SHP77 (cell line): ENCODE data around the gene AGMO.

Experiments used
- DNase-seq, 2 experiments: peaks; one replicate each; lab custom pipeline; 2025; lab: John Stamatoyannopoulos, UW

Gene AGMO

GRCh38 chr7:15459018-15459615 lies 102.7 kb downstream of the AGMO start:
- DNase-seq: no peak

GRCh38 chr7:15457990-15458955 lies 103.5 kb downstream of the AGMO start:
- DNase-seq: no peak

- no peak for DNase-seq
These were observed 109.1 kb downstream of the AGMO start for GRCh38 chr7:15452670-15453069.

GRCh38 chr7:15446722-15447121 lies 115.1 kb downstream of the AGMO start:
- no peak for DNase-seq

- no peak for DNase-seq
These were observed 115.5 kb downstream of the AGMO start for GRCh38 chr7:15446280-15446679.

- no peak for DNase-seq
These were observed 119.9 kb downstream of the AGMO start for GRCh38 chr7:15441915-15442314.

- no peak for DNase-seq
These were observed 121.3 kb downstream of the AGMO start for GRCh38 chr7:15440482-15440881.

- no peak for DNase-seq
These were observed 122.0 kb downstream of the AGMO start for GRCh38 chr7:15439853-15440252.

GRCh38 chr7:15433151-15433550 lies 128.7 kb downstream of the AGMO start:
- peak; percentile 92 to 94 for DNase-seq

GRCh38 chr7:15430911-15431310 lies 130.9 kb downstream of the AGMO start:
- DNase-seq: no peak

GRCh38 chr7:15430191-15430590 lies 131.6 kb downstream of the AGMO start:
- DNase-seq: no peak

GRCh38 chr7:15424468-15424867 lies 137.3 kb downstream of the AGMO start:
- DNase-seq: no peak

- DNase-seq: no peak
These were observed 142.2 kb downstream of the AGMO start for GRCh38 chr7:15419596-15419995.

- no peak for DNase-seq
These were observed 143.6 kb downstream of the AGMO start for GRCh38 chr7:15418264-15418663.

GRCh38 chr7:15417341-15417988 lies 144.3 kb downstream of the AGMO start:
- DNase-seq: no peak

- DNase-seq: no peak
These were observed 150.8 kb downstream of the AGMO start for GRCh38 chr7:15411019-15411418.

GRCh38 chr7:15407910-15408309 lies 153.9 kb downstream of the AGMO start:
- no peak for DNase-seq

GRCh38 chr7:15403751-15404150 lies 158.1 kb downstream of the AGMO start:
- no peak for DNase-seq

- no peak for DNase-seq
These were observed 158.5 kb downstream of the AGMO start for GRCh38 chr7:15403315-15403714.

GRCh38 chr7:15402436-15403136 lies 159.2 kb downstream of the AGMO start:
- no peak for DNase-seq

GRCh38 chr7:15400440-15400839 lies 161.4 kb downstream of the AGMO start:
- DNase-seq: no peak

GRCh38 chr7:15399441-15399840 lies 162.4 kb downstream of the AGMO start:
- no peak for DNase-seq
